ENCODE results near the gene IGSF9.
"Not testable (repeated sequence)": the region's sequence is repeated elsewhere in the genome, so short reads cannot be mapped to it uniquely, and the experiment has no call there.

IGSF9 gene

GRCh38 chr1:159918352-159919200 lies 26.8 kb downstream of the IGSF9 start:
- DNase-seq (no peak), ATAC-seq (replicated peaks) (no peak)
- Mint-ChIP-seq H3K4me3 (peak overlapping the region; percentile 1 to 60), H3K9me3 (no peaks in the 10 kb centered on the region), H3K27me3 (no peaks in the 10 kb centered on the region), H3K27ac (peak overlapping the region; percentile 77), H3K36me3 (peaks cover 44 to 76% of the 10 kb centered on the region in 2 donors), H3K4me1 (peaks cover 54 to 79% of the 10 kb centered on the region in 2 donors)

GRCh38 chr1:159917533-159918351 lies 27.7 kb downstream of the IGSF9 start:
- Mint-ChIP-seq H3K27me3 (no peaks in the 10 kb centered on the region), H3K27ac (peak overlapping the region; percentile 77), H3K4me3 (peak overlapping the region in 1 of 2 donors; percentile 60), H3K4me1 (peaks cover 49 to 79% of the 10 kb centered on the region in 2 donors), H3K36me3 (peaks cover 39 to 74% of the 10 kb centered on the region in 2 donors), H3K9me3 (no peaks in the 10 kb centered on the region)
- ATAC-seq (replicated peaks) (no peak), DNase-seq (no peak)

- H3K4me1 Mint-ChIP-seq, result peaks cover 53 to 79% of the 10 kb centered on the region in 2 donors
- peak overlapping the region in 1 of 2 donors; percentile 10 for H3K4me3 Mint-ChIP-seq
- H3K27me3 Mint-ChIP-seq, result no peaks in the 10 kb centered on the region
- no peaks in the 10 kb centered on the region for H3K9me3 Mint-ChIP-seq
- ATAC-seq (replicated peaks) (no peak), DNase-seq (no peak)
- peak overlapping the region; percentile 68 for H3K27ac Mint-ChIP-seq
- H3K36me3 Mint-ChIP-seq, result peaks cover 36 to 69% of the 10 kb centered on the region in 2 donors
Observed at GRCh38 chr1:159916242-159917051, 29.0 kb downstream of the IGSF9 start.

- Mint-ChIP-seq H3K36me3 (peaks cover 34 to 66% of the 10 kb centered on the region in 2 donors), H3K27ac (peak overlapping the region; percentile 49), H3K27me3 (no peaks in the 10 kb centered on the region), H3K4me3 (no peak overlapping the region), H3K9me3 (no peaks in the 10 kb centered on the region), H3K4me1 (peaks cover 55 to 78% of the 10 kb centered on the region in 2 donors)
- DNase-seq, result no peak
- no peak for ATAC-seq (replicated peaks)
Observed at GRCh38 chr1:159915571-159916241, 29.7 kb downstream of the IGSF9 start.

GRCh38 chr1:159914252-159915018 lies 31.0 kb downstream of the IGSF9 start:
- DNase-seq (no peak), ATAC-seq (replicated peaks) (no peak)
- peaks cover 33 to 55% of the 10 kb centered on the region in 2 donors for H3K36me3 Mint-ChIP-seq
- peak overlapping the region; percentile 20 for H3K27ac Mint-ChIP-seq
- no peak overlapping the region for H3K4me3 Mint-ChIP-seq
- H3K9me3 Mint-ChIP-seq, result no peaks in the 10 kb centered on the region
- H3K4me1 Mint-ChIP-seq, result peaks cover 55 to 76% of the 10 kb centered on the region in 2 donors
- H3K27me3 Mint-ChIP-seq, result no peaks in the 10 kb centered on the region

GRCh38 chr1:159913451-159914192 lies 31.8 kb downstream of the IGSF9 start:
- DNase-seq (no peak), ATAC-seq (replicated peaks) (no peak)
- Mint-ChIP-seq H3K27me3 (no peaks in the 10 kb centered on the region), H3K4me3 (no peak overlapping the region), H3K9me3 (no peaks in the 10 kb centered on the region), H3K27ac (peak overlapping the region; percentile 20), H3K4me1 (peaks cover 54 to 74% of the 10 kb centered on the region in 2 donors), H3K36me3 (peaks cover 33 to 48% of the 10 kb centered on the region in 2 donors)

- Mint-ChIP-seq H3K4me3 (no peak overlapping the region), H3K27ac (peak overlapping the region; percentile 95), H3K36me3 (peaks cover 17 to 32% of the 10 kb centered on the region in 2 donors), H3K27me3 (no peaks in the 10 kb centered on the region), H3K4me1 (peaks cover 40 to 57% of the 10 kb centered on the region in 2 donors), H3K9me3 (no peaks in the 10 kb centered on the region)
- ATAC-seq (replicated peaks) (no peak), DNase-seq (no peak)
Observed at GRCh38 chr1:159911326-159912070, 33.9 kb downstream of the IGSF9 start.

- ATAC-seq (replicated peaks) (no peak), DNase-seq (no peak)
- no peak overlapping the region for H3K4me3 Mint-ChIP-seq
- peak overlapping the region; percentile 0 for H3K27ac Mint-ChIP-seq
- peaks cover 3 to 7% of the 10 kb centered on the region in 2 donors for H3K36me3 Mint-ChIP-seq
- no peaks in the 10 kb centered on the region for H3K27me3 Mint-ChIP-seq
- peaks cover 26 to 36% of the 10 kb centered on the region in 2 donors for H3K4me1 Mint-ChIP-seq
- peaks cover 0 to 2% of the 10 kb centered on the region in 2 donors for H3K9me3 Mint-ChIP-seq
Observed at GRCh38 chr1:159908031-159908940, 37.1 kb downstream of the IGSF9 start.

- no peak for ATAC-seq (replicated peaks)
- no peak for DNase-seq
- Mint-ChIP-seq H3K27ac (no peak overlapping the region), H3K4me3 (no peak overlapping the region), H3K9me3 (peaks cover 0 to 2% of the 10 kb centered on the region in 2 donors), H3K4me1 (peaks cover 20 to 22% of the 10 kb centered on the region in 2 donors), H3K36me3 (no peaks in the 10 kb centered on the region), H3K27me3 (no peaks in the 10 kb centered on the region)
Observed at GRCh38 chr1:159906960-159907359, 38.5 kb downstream of the IGSF9 start.

GRCh38 chr1:159904036-159904435 lies 41.4 kb downstream of the IGSF9 start:
- H3K27me3 Mint-ChIP-seq; H3K9me3 Mint-ChIP-seq; DNase-seq; H3K4me3 Mint-ChIP-seq; H3K27ac Mint-ChIP-seq; ATAC-seq (replicated peaks); H3K36me3 Mint-ChIP-seq: not testable (repeated sequence)
- H3K4me1 Mint-ChIP-seq, result peaks cover 5 to 12% of the 10 kb centered on the region in 2 donors

- no peak for DNase-seq
- Mint-ChIP-seq H3K27me3 (peaks cover 5 to 7% of the 10 kb centered on the region in 2 donors), H3K4me1 (peaks cover 12 to 25% of the 10 kb centered on the region in 2 donors), H3K9me3 (peaks cover 0 to 2% of the 10 kb centered on the region in 2 donors), H3K36me3 (peaks cover 0 to 3% of the 10 kb centered on the region in 2 donors), H3K4me3 (no peak overlapping the region), H3K27ac (no peak overlapping the region)
- ATAC-seq (replicated peaks), result no peak
Observed at GRCh38 chr1:159902541-159902940, 42.9 kb downstream of the IGSF9 start.

Measured in stimulated activated naive B cell treated with anti-CD40 and anti-IgM and Interleukin-4, amounts not matched to agents 10 μg/mL and 1 μg/mL and 100 μg/mL, for 72 hours (primary cell).